Peyer's patch (tissue), 4 donors: ENCODE data around the gene COL20A1.

ENCODE experiments used
- CTCF ChIP-seq, 6 experiments: fragments of 450-650 bp in 4 of 6; fragments of 200-600 bp in 2 of 6; sonication (generic) in 1 of 6; IDR thresholded peaks; one replicate each; pipeline ENCODE4 v1.5.1; 2017 to 2019; ENCODE audit warnings: antibody characterized with exemption in 6 of 6, mild to moderate bottlenecking in 3 of 6, moderate library complexity in 1 of 6
- POLR2A ChIP-seq, 2 donors: fragments of 450-650 bp; IDR thresholded peaks; one replicate each; pipeline ENCODE4 v1.5.1; 2017; ENCODE audit warnings: antibody characterized with exemption in 2 of 2, mild to moderate bottlenecking in 2 of 2, moderate library complexity in 2 of 2

GRCh38 chr20:63364801-63365585, 72.0 kb downstream of the COL20A1 start:
- no peak for TF ChIP-seq CTCF (IDR thresholded peaks at IDR 0.05)
- TF ChIP-seq POLR2A (IDR thresholded peaks at IDR 0.05), result no peak
